HG03159 (cell line): ENCODE data around the gene ZNF143.
"Not testable (repeated sequence)": the region's sequence is repeated elsewhere in the genome, so short reads cannot be mapped to it uniquely, and the experiment has no call there.

Experiments
- ATAC-seq: cut with Tn5 transposase; IDR thresholded peaks from one replicate; pipeline ENCODE4 v1.9.1; 2021; ENCODE audit warnings: mild to moderate bottlenecking, moderate library complexity; ENCODE audit not compliant: unreplicated experiment

ZNF143 gene

GRCh38 chr11:9495803-9496514, 35.1 kb downstream of the ZNF143 start:
- no peak for ATAC-seq

- ATAC-seq: no peak
Observed at GRCh38 chr11:9498457-9499078, 37.8 kb downstream of the ZNF143 start.

- no peak for ATAC-seq
Observed at GRCh38 chr11:9506489-9507276, 45.9 kb downstream of the ZNF143 start.

- ATAC-seq: no peak
Observed at GRCh38 chr11:9507277-9507580, 46.4 kb downstream of the ZNF143 start.

- no peak for ATAC-seq
Observed at GRCh38 chr11:9509041-9509440, 48.2 kb downstream of the ZNF143 start.

- no peak for ATAC-seq
Observed at GRCh38 chr11:9512370-9513019, 51.7 kb downstream of the ZNF143 start.

- not testable (repeated sequence) for ATAC-seq
Observed at GRCh38 chr11:9514576-9514975, 53.8 kb downstream of the ZNF143 start.

GRCh38 chr11:9516113-9516512, 55.3 kb downstream of the ZNF143 start:
- no peak for ATAC-seq

- ATAC-seq: no peak
Observed at GRCh38 chr11:9518835-9519410, 58.1 kb downstream of the ZNF143 start.

- ATAC-seq: no peak
Observed at GRCh38 chr11:9524001-9524400, 63.2 kb downstream of the ZNF143 start.

- ATAC-seq: no peak
Observed at GRCh38 chr11:9525116-9525515, 64.3 kb downstream of the ZNF143 start.

GRCh38 chr11:9527481-9528135, 66.8 kb downstream of the ZNF143 start:
- ATAC-seq: no peak

- no peak for ATAC-seq
Observed at GRCh38 chr11:9528136-9528501, 67.3 kb downstream of the ZNF143 start.

- ATAC-seq: no peak
Observed at GRCh38 chr11:9528573-9529333, 67.9 kb downstream of the ZNF143 start.

- no peak for ATAC-seq
Observed at GRCh38 chr11:9529334-9529650, 68.5 kb downstream of the ZNF143 start.

GRCh38 chr11:9530020-9530621, 69.3 kb downstream of the ZNF143 start:
- ATAC-seq: no peak

GRCh38 chr11:9530901-9531625, 70.3 kb downstream of the ZNF143 start:
- no peak for ATAC-seq

- no peak for ATAC-seq
Observed at GRCh38 chr11:9533058-9533457, 72.2 kb downstream of the ZNF143 start.
